Tibial nerve (tissue), 4 donors: ENCODE measurements around the gene PRDX3. TPM values are rescaled to one million over a fixed set of nuclear protein-coding genes. Genes with fewer than 3 reads are reported as not detected.

ENCODE experiments used
- DNase-seq, 2 donors: peaks; one replicate each; pipeline ENCODE4 v3.0.0-alpha.2; 2019; ENCODE audit warnings: low spot score in 2 of 2
- H3K27ac ChIP-seq, 4 donors: fragments of 200-600 bp; sonication (generic) in 3 of 4; one replicate each; pipeline ENCODE4 v1.5.1; 2017 to 2019; ENCODE audit warnings: mild to moderate bottlenecking in 1 of 4
- H3K27me3 ChIP-seq, 2 donors: fragments of 200-600 bp; sonication (generic) in 1 of 2; one replicate each; pipeline versions ENCODE4 v1.5.1 to v1.6.0; 2017 to 2019
- H3K36me3 ChIP-seq, 3 donors: fragments of 200-600 bp; sonication (generic); one replicate each; pipeline ENCODE4 v1.5.1; 2018 to 2019
- H3K4me1 ChIP-seq, 4 donors: fragments of 200-600 bp; sonication (generic) in 3 of 4; one replicate each; pipeline ENCODE4 v1.5.1; 2017 to 2019
- H3K4me3 ChIP-seq, 4 donors: fragments of 200-600 bp; sonication (generic) in 3 of 4; one replicate each; pipeline ENCODE4 v1.5.1; 2017 to 2019; ENCODE audit warnings: mild to moderate bottlenecking in 1 of 4, moderate library complexity in 1 of 4
- H3K9me3 ChIP-seq, 4 donors: fragments of 200-600 bp; sonication (generic) in 3 of 4; one replicate each; pipeline ENCODE4 v1.5.1; 2017 to 2019
- EP300 ChIP-seq, 2 donors: sonication (generic); formaldehyde crosslinking; IDR thresholded peaks; one replicate each; pipeline ENCODE4 v1.6.1; 2017; ENCODE audit warnings: antibody characterized with exemption in 2 of 2, mild to moderate bottlenecking in 1 of 2
- POLR2A ChIP-seq, 2 donors: fragments of 450-650 bp; IDR thresholded peaks; one replicate each; pipeline ENCODE4 v1.6.1; 2017; ENCODE audit warnings: antibody characterized with exemption in 2 of 2, mild to moderate bottlenecking in 2 of 2, moderate library complexity in 2 of 2
- WGBS, 2 donors: methylation state at CpG; one replicate each; pipeline ENCODE4 v1.1.5; 2018; 5-methylcytosine and 5-hydroxymethylcytosine counted together
- total RNA-seq, 4 donors: library from RNA; depleted of rRNA; stranded (reverse); fragments of >200 nt; gene quantifications; one replicate each; pipeline ENCODE4 v1.1.0, GENCODE V29; 2016
- TF ChIP-seq, protein P1 (sequence below), 5 experiments: fragments of 200-600 bp in 3 of 5; fragments of 450-650 bp in 2 of 5; sonication (generic) in 3 of 5; IDR thresholded peaks; one replicate each; pipeline ENCODE4 v1.5.1; 2016 to 2019; ENCODE audit warnings: antibody characterized with exemption in 5 of 5, mild to moderate bottlenecking in 3 of 5, moderate library complexity in 2 of 5

Gene PRDX3
- total RNA-seq, 4 donors from 2014 or later: 79.5 to 93.3 (median 84.2) TPM

DNA sequence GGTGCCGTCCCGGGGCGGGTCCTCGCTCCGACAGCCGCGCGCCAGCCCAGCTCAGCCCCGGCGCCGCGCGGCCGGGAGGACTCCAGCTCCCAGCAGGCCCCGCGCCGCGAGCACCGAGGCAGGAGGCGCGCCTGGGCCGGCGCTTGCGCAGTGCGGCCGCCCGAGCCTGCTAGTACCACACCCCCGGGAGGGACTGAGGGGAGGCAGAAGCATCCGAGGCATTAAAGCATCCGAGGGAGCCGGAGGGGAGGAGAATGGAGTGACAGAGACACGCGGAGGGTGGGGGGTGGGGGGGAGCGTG, 28.7 kb upstream of the PRDX3 start, which contains the start of gene GRK5:
Gene GRK5, plus strand, starts transcription at position 206 of the 301 bp plus-strand sequence. CDS start 347 bp downstream, outside the sequence.
- 0 to 1% methylated on average over 11 to 19 of the region's 34 CpGs for WGBS, 2 donors
- TF ChIP-seq POLR2A (IDR thresholded peaks at IDR 0.05) (peak; percentile 64 to 80), EP300 (IDR thresholded peaks at IDR 0.05) (peak in 1 of 2 donors; percentile 88)
- TF ChIP-seq, protein P1, sequence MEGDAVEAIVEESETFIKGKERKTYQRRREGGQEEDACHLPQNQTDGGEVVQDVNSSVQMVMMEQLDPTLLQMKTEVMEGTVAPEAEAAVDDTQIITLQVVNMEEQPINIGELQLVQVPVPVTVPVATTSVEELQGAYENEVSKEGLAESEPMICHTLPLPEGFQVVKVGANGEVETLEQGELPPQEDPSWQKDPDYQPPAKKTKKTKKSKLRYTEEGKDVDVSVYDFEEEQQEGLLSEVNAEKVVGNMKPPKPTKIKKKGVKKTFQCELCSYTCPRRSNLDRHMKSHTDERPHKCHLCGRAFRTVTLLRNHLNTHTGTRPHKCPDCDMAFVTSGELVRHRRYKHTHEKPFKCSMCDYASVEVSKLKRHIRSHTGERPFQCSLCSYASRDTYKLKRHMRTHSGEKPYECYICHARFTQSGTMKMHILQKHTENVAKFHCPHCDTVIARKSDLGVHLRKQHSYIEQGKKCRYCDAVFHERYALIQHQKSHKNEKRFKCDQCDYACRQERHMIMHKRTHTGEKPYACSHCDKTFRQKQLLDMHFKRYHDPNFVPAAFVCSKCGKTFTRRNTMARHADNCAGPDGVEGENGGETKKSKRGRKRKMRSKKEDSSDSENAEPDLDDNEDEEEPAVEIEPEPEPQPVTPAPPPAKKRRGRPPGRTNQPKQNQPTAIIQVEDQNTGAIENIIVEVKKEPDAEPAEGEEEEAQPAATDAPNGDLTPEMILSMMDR (IDR thresholded peaks at IDR 0.05): no peak
- H3K4me1 ChIP-seq: peaks cover 0 to 46% (median 15%) of the 10 kb centered on the region in 4 donors

DNA sequence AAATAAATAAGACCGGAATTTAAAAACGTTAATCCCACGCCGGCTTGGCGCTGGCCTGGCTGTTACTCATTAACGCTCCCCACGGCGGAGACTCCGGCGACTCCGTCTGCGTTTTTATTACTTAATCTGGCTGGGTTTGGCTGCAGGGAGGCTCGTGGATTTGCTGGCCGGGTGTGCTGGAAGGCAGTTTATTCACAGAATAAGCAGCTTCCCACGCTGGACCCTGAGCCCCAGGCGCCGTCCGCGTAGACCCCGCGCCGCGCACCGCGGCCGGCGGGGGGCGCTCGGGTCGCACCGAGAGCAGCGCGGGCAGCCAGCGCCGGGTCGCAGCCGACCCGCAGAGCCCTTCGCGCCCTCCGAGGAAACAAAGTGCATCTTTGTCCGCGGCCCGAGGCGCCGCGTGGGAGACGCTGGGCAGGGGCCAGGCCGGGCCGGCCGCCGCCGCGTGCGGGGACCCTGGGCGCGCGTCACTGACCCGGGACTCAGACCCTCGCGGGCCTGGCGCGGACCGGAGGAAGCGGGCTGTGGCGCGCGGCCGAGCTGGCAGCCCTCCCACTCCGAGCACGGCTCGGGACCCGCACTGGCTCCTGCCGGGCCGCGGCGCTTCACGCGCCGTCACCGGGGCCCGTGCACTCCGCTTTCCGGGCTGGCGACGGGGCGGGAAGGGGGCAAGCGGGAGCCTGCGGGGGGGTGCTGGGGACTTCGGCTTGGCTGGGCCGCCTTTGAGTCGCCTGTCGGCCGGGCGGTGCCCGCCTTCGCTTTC, 28.2 kb upstream of the PRDX3 start:
- no peaks in the 10 kb centered on the region for H3K9me3 ChIP-seq
- DNase-seq: peak; percentile 36 to 52
- peak overlapping the region; percentile 43 to 97 (median 86) for H3K4me3 ChIP-seq
- 0 to 1% methylated on average over 13 to 18 of the region's 97 CpGs for WGBS, 2 donors
- no peaks in the 10 kb centered on the region for H3K36me3 ChIP-seq
- peak overlapping the region; percentile 97 to 99 (median 97) for H3K27ac ChIP-seq
- H3K27me3 ChIP-seq: no peaks in the 10 kb centered on the region
- TF ChIP-seq, protein P1 (IDR thresholded peaks at IDR 0.05): peak; percentile 79 to 98 (median 94)
- TF ChIP-seq POLR2A (IDR thresholded peaks at IDR 0.05): no peak
- peak in 1 of 2 donors; percentile 9 for TF ChIP-seq EP300 (IDR thresholded peaks at IDR 0.05)
- H3K4me1 ChIP-seq: peaks cover 0 to 41% (median 12%) of the 10 kb centered on the region in 4 donors

More for the DNA sequence above, 28.7 kb upstream of the PRDX3 start, which contains the start of gene GRK5:
- Histone ChIP-seq H3K27me3 (no peaks in the 10 kb centered on the region), H3K4me3 (peak within 1 kb of the TSS; percentile 74 to 97 (median 86)), H3K36me3 (no peaks in the 10 kb centered on the region), H3K9me3 (no peaks in the 10 kb centered on the region), H3K27ac (peak within 1 kb of the TSS; percentile 97 to 99 (median 97))
- DNase-seq: peak; percentile 90 to 93

DNA sequence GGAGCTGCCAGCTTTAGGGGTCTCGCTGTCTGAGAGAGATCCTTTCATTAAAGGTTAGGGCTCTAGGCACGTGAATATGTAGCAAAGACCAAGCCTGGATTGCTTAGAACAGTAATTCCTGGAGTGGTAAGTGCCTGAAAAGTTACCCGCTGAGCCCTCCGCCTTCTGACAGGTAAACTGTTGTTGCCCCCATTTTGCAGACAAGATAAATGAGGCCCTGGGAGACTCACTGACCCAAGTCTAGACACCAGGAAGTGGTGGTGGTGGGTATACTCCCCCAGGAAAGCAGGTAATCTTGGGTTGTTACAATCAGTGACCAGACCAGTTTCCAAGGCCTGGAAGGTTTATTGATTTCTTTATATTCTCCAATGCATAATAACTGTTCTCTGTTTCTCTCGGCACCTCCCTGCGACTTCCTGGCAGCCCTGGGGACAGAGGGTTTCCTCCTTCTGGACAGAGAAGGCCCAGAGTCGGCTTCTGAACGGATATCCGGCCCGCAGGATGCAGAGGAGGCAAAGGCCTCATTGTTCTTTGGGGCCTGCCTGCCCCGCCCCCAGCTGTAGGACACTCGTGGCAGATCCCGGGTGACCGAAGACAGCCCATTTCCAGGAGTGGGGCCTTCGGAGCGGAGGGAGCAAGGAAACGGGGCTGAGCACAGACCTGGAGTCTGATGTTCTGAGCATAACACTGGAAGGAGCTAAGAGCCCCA, 27.4 kb upstream of the PRDX3 start:
- H3K36me3 ChIP-seq: no peaks in the 10 kb centered on the region
- H3K4me3 ChIP-seq: peak overlapping the region; percentile 23 to 97 (median 86)
- WGBS, 2 donors: 27 to 30% methylated on average over 17 of the region's 17 CpGs
- no peaks in the 10 kb centered on the region for H3K9me3 ChIP-seq
- TF ChIP-seq, protein P1 (IDR thresholded peaks at IDR 0.05): no peak
- TF ChIP-seq POLR2A (IDR thresholded peaks at IDR 0.05) (no peak), EP300 (IDR thresholded peaks at IDR 0.05) (peak in 1 of 2 donors; percentile 34)
- DNase-seq: peak; percentile 50
- H3K4me1 ChIP-seq: peaks cover 0 to 34% (median 12%) of the 10 kb centered on the region in 4 donors
- H3K27me3 ChIP-seq: no peaks in the 10 kb centered on the region
- peak overlapping the region; percentile 97 to 99 (median 97) for H3K27ac ChIP-seq

DNA sequence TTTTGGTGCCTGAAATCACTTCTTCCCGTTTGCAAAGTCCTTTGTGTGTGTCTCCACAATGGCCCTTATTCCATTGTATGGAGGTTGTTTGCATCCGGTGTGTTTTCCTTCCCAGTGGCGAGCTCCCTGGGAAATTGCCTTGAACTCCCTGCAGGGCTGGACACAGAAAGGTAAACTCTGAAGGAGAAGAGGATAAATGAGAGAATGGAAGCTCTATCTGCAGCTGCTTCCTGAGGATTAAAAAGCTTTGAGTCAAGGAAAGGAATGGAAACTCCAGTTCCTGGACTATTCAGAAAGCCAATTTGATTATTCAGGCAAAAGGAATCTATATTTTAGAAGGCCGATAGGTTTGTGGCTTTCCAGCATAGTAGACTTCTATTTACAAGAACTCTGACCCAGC, 24.4 kb upstream of the PRDX3 start:
- no peak overlapping the region for H3K27ac ChIP-seq
- WGBS, 2 donors: 52 to 62% methylated on average over 4 of the region's 4 CpGs
- H3K27me3 ChIP-seq: no peaks in the 10 kb centered on the region
- no peaks in the 10 kb centered on the region for H3K36me3 ChIP-seq
- peaks cover 0 to 23% (median 6%) of the 10 kb centered on the region in 4 donors for H3K4me1 ChIP-seq
- no peak for TF ChIP-seq POLR2A (IDR thresholded peaks at IDR 0.05)
- TF ChIP-seq, protein P1 (IDR thresholded peaks at IDR 0.05): no peak
- TF ChIP-seq EP300 (IDR thresholded peaks at IDR 0.05): no peak
- no peaks in the 10 kb centered on the region for H3K9me3 ChIP-seq
- no peak overlapping the region for H3K4me3 ChIP-seq
- DNase-seq: no peak

DNA sequence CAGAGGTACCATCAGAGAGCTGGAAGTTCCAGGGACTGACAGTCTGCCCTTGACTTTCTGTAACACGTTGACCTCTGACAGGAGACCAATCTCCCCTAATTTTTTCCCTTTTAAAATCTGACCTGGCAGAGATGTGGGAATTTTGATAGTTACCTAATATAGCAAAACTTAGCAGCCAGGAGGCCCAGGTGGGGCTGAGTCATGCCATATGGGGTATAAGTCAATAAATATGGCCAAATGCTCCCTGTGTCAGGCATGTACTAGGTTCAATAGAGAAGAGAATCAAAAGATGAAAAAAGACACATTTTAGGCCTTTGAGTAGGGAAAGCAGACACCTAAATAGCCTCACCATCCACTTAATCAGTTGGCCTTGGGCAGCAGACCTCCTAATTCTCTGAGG, 22.6 kb upstream of the PRDX3 start:
- no peaks in the 10 kb centered on the region for H3K27me3 ChIP-seq
- 81 to 89% methylated on average over 1 of the region's 1 CpG for WGBS, 2 donors
- TF ChIP-seq POLR2A (IDR thresholded peaks at IDR 0.05) (no peak), EP300 (IDR thresholded peaks at IDR 0.05) (no peak)
- TF ChIP-seq, protein P1 (IDR thresholded peaks at IDR 0.05): no peak
- no peak overlapping the region for H3K27ac ChIP-seq
- no peaks in the 10 kb centered on the region for H3K9me3 ChIP-seq
- no peak overlapping the region for H3K4me3 ChIP-seq
- no peaks in the 10 kb centered on the region for H3K36me3 ChIP-seq
- DNase-seq: no peak
- peaks cover 0 to 19% (median 4%) of the 10 kb centered on the region in 4 donors for H3K4me1 ChIP-seq
